Measurements from ENCODE around the gene YTHDF2. TPM values are rescaled to one million over a fixed set of nuclear protein-coding genes. Genes with fewer than 3 reads are reported as not detected.
"Not testable (repeated sequence)": the region's sequence is repeated elsewhere in the genome, so short reads cannot be mapped to it uniquely, and the experiment has no call there.

The YTHDF2 gene
- 10 to 100 TPM; 35.2 to 36.3 TPM for polyA plus RNA-seq

GRCh38 chr1:28736450-28737306, at the start of gene YTHDF2:
Gene YTHDF2 (plus strand): TSS chr1:28736940. CDS start chr1:28737121, 181 bp downstream.
- Histone ChIP-seq H3K36me3 (ENCODE audit: control insufficient read depth in 2 of 2, insufficient read depth in 2 of 2, low read length in 1 of 2) (peaks cover 0 to 4% of the 10 kb centered on the region in 2 donors), H3K4me3 (ENCODE audit: low read depth in 1 of 2, low read length in 2 of 2) (peak within 1 kb of the TSS; percentile 89 to 92), H3K4me1 (ENCODE audit: control insufficient read depth in 2 of 2, insufficient read depth in 2 of 2, low read length in 1 of 2) (peaks cover 0 to 3% of the 10 kb centered on the region in 2 donors), H3K27ac (ENCODE audit: low read depth in 2 of 2, low read length in 1 of 2) (peak within 1 kb of the TSS; percentile 97 to 98), H3K27me3 (ENCODE audit: control insufficient read depth in 1 of 2, insufficient read depth in 2 of 2, low read length in 2 of 2) (no peaks in the 10 kb centered on the region), H3K9me3 (ENCODE audit: control insufficient read depth in 2 of 2, insufficient read depth in 1 of 2, low read depth in 1 of 2, low read length in 1 of 2) (no peaks in the 10 kb centered on the region)
- WGBS, 2 donors: 0% methylated on average over 83 to 92 of the region's 92 CpGs

- H3K9me3 ChIP-seq (ENCODE audit: control insufficient read depth in 2 of 2, insufficient read depth in 1 of 2, low read depth in 1 of 2, low read length in 1 of 2); H3K27me3 ChIP-seq (ENCODE audit: control insufficient read depth in 1 of 2, insufficient read depth in 2 of 2, low read length in 2 of 2); H3K4me1 ChIP-seq (ENCODE audit: control insufficient read depth in 2 of 2, insufficient read depth in 2 of 2, low read length in 1 of 2); H3K4me3 ChIP-seq (ENCODE audit: low read depth in 1 of 2, low read length in 2 of 2); H3K36me3 ChIP-seq (ENCODE audit: control insufficient read depth in 2 of 2, insufficient read depth in 2 of 2, low read length in 1 of 2); H3K27ac ChIP-seq (ENCODE audit: low read depth in 2 of 2, low read length in 1 of 2): not testable (repeated sequence)
- WGBS, 2 donors: 98 to 100% methylated on average over 1 of the region's 1 CpG
These were observed 45.1 kb upstream of the YTHDF2 start for GRCh38 chr1:28691627-28692026.

- WGBS, 2 donors: 90 to 95% methylated on average over 3 of the region's 3 CpGs
- Histone ChIP-seq H3K27me3 (ENCODE audit: control insufficient read depth in 1 of 2, insufficient read depth in 2 of 2, low read length in 2 of 2) (no peaks in the 10 kb centered on the region), H3K4me3 (ENCODE audit: low read depth in 1 of 2, low read length in 2 of 2) (no peak overlapping the region), H3K27ac (ENCODE audit: low read depth in 2 of 2, low read length in 1 of 2) (no peak overlapping the region), H3K36me3 (ENCODE audit: control insufficient read depth in 2 of 2, insufficient read depth in 2 of 2, low read length in 1 of 2) (peaks cover 2 to 3% of the 10 kb centered on the region in 2 donors), H3K9me3 (ENCODE audit: control insufficient read depth in 2 of 2, insufficient read depth in 1 of 2, low read depth in 1 of 2, low read length in 1 of 2) (no peaks in the 10 kb centered on the region), H3K4me1 (ENCODE audit: control insufficient read depth in 2 of 2, insufficient read depth in 2 of 2, low read length in 1 of 2) (no peaks in the 10 kb centered on the region)
These were observed 33.1 kb upstream of the YTHDF2 start for GRCh38 chr1:28703629-28704028.

- Histone ChIP-seq H3K27ac (ENCODE audit: low read depth in 2 of 2, low read length in 1 of 2) (no peak overlapping the region), H3K36me3 (ENCODE audit: control insufficient read depth in 2 of 2, insufficient read depth in 2 of 2, low read length in 1 of 2) (peaks cover 16 to 17% of the 10 kb centered on the region in 2 donors), H3K27me3 (ENCODE audit: control insufficient read depth in 1 of 2, insufficient read depth in 2 of 2, low read length in 2 of 2) (no peaks in the 10 kb centered on the region), H3K9me3 (ENCODE audit: control insufficient read depth in 2 of 2, insufficient read depth in 1 of 2, low read depth in 1 of 2, low read length in 1 of 2) (no peaks in the 10 kb centered on the region), H3K4me1 (ENCODE audit: control insufficient read depth in 2 of 2, insufficient read depth in 2 of 2, low read length in 1 of 2) (no peaks in the 10 kb centered on the region), H3K4me3 (ENCODE audit: low read depth in 1 of 2, low read length in 2 of 2) (no peak overlapping the region)
- 94 to 98% methylated on average over 2 of the region's 2 CpGs for WGBS, 2 donors
These were observed 20.4 kb upstream of the YTHDF2 start for GRCh38 chr1:28716336-28716735.

GRCh38 chr1:28718166-28718565, 18.6 kb upstream of the YTHDF2 start:
- no peak overlapping the region for H3K27ac ChIP-seq (ENCODE audit: low read depth in 2 of 2, low read length in 1 of 2)
- H3K4me3 ChIP-seq (ENCODE audit: low read depth in 1 of 2, low read length in 2 of 2): no peak overlapping the region
- WGBS, 2 donors: 93 to 98% methylated on average over 1 of the region's 1 CpG
- H3K9me3 ChIP-seq (ENCODE audit: control insufficient read depth in 2 of 2, insufficient read depth in 1 of 2, low read depth in 1 of 2, low read length in 1 of 2): no peaks in the 10 kb centered on the region
- H3K36me3 ChIP-seq (ENCODE audit: control insufficient read depth in 2 of 2, insufficient read depth in 2 of 2, low read length in 1 of 2): peaks cover 7 to 11% of the 10 kb centered on the region in 2 donors
- no peaks in the 10 kb centered on the region for H3K27me3 ChIP-seq (ENCODE audit: control insufficient read depth in 1 of 2, insufficient read depth in 2 of 2, low read length in 2 of 2)
- H3K4me1 ChIP-seq (ENCODE audit: control insufficient read depth in 2 of 2, insufficient read depth in 2 of 2, low read length in 1 of 2): no peaks in the 10 kb centered on the region

- no peaks in the 10 kb centered on the region for H3K27me3 ChIP-seq (ENCODE audit: control insufficient read depth in 1 of 2, insufficient read depth in 2 of 2, low read length in 2 of 2)
- no peaks in the 10 kb centered on the region for H3K4me1 ChIP-seq (ENCODE audit: control insufficient read depth in 2 of 2, insufficient read depth in 2 of 2, low read length in 1 of 2)
- peaks cover 7% of the 10 kb centered on the region in 2 donors for H3K36me3 ChIP-seq (ENCODE audit: control insufficient read depth in 2 of 2, insufficient read depth in 2 of 2, low read length in 1 of 2)
- no peak overlapping the region for H3K4me3 ChIP-seq (ENCODE audit: low read depth in 1 of 2, low read length in 2 of 2)
- 73 to 82% methylated on average over 4 of the region's 4 CpGs for WGBS, 2 donors
- no peak overlapping the region for H3K27ac ChIP-seq (ENCODE audit: low read depth in 2 of 2, low read length in 1 of 2)
- H3K9me3 ChIP-seq (ENCODE audit: control insufficient read depth in 2 of 2, insufficient read depth in 1 of 2, low read depth in 1 of 2, low read length in 1 of 2): no peaks in the 10 kb centered on the region
These were observed 18.0 kb upstream of the YTHDF2 start for GRCh38 chr1:28718586-28719331.

GRCh38 chr1:28719332-28719619, 17.5 kb upstream of the YTHDF2 start:
- no peaks in the 10 kb centered on the region for H3K9me3 ChIP-seq (ENCODE audit: control insufficient read depth in 2 of 2, insufficient read depth in 1 of 2, low read depth in 1 of 2, low read length in 1 of 2)
- peaks cover 3% of the 10 kb centered on the region in 2 donors for H3K36me3 ChIP-seq (ENCODE audit: control insufficient read depth in 2 of 2, insufficient read depth in 2 of 2, low read length in 1 of 2)
- H3K27ac ChIP-seq (ENCODE audit: low read depth in 2 of 2, low read length in 1 of 2): no peak overlapping the region

GRCh38 chr1:28720376-28720775, 16.4 kb upstream of the YTHDF2 start:
- WGBS, 2 donors: 75 to 81% methylated on average over 5 of the region's 5 CpGs
- Histone ChIP-seq H3K36me3 (ENCODE audit: control insufficient read depth in 2 of 2, insufficient read depth in 2 of 2, low read length in 1 of 2) (no peaks in the 10 kb centered on the region), H3K9me3 (ENCODE audit: control insufficient read depth in 2 of 2, insufficient read depth in 1 of 2, low read depth in 1 of 2, low read length in 1 of 2) (no peaks in the 10 kb centered on the region), H3K4me3 (ENCODE audit: low read depth in 1 of 2, low read length in 2 of 2) (no peak overlapping the region), H3K27me3 (ENCODE audit: control insufficient read depth in 1 of 2, insufficient read depth in 2 of 2, low read length in 2 of 2) (no peaks in the 10 kb centered on the region), H3K27ac (ENCODE audit: low read depth in 2 of 2, low read length in 1 of 2) (no peak overlapping the region), H3K4me1 (ENCODE audit: control insufficient read depth in 2 of 2, insufficient read depth in 2 of 2, low read length in 1 of 2) (no peaks in the 10 kb centered on the region)

More at GRCh38 chr1:28719332-28719619, 17.5 kb upstream of the YTHDF2 start:
- Histone ChIP-seq H3K4me3 (ENCODE audit: low read depth in 1 of 2, low read length in 2 of 2) (no peak overlapping the region), H3K27me3 (ENCODE audit: control insufficient read depth in 1 of 2, insufficient read depth in 2 of 2, low read length in 2 of 2) (no peaks in the 10 kb centered on the region), H3K4me1 (ENCODE audit: control insufficient read depth in 2 of 2, insufficient read depth in 2 of 2, low read length in 1 of 2) (no peaks in the 10 kb centered on the region)

- H3K4me3 ChIP-seq (ENCODE audit: low read depth in 1 of 2, low read length in 2 of 2); H3K9me3 ChIP-seq (ENCODE audit: control insufficient read depth in 2 of 2, insufficient read depth in 1 of 2, low read depth in 1 of 2, low read length in 1 of 2); H3K27me3 ChIP-seq (ENCODE audit: control insufficient read depth in 1 of 2, insufficient read depth in 2 of 2, low read length in 2 of 2); H3K36me3 ChIP-seq (ENCODE audit: control insufficient read depth in 2 of 2, insufficient read depth in 2 of 2, low read length in 1 of 2); H3K27ac ChIP-seq (ENCODE audit: low read depth in 2 of 2, low read length in 1 of 2); H3K4me1 ChIP-seq (ENCODE audit: control insufficient read depth in 2 of 2, insufficient read depth in 2 of 2, low read length in 1 of 2): not testable (repeated sequence)
- WGBS, 2 donors: 80 to 85% methylated on average over 18 of the region's 18 CpGs
These were observed 14.8 kb upstream of the YTHDF2 start for GRCh38 chr1:28721927-28722326.

Measured in esophagus (tissue), 2 donors.